GM18858 (cell line): ENCODE data around the gene SYNDIG1.

Source experiments
- ATAC-seq: cut with Tn5 transposase; IDR thresholded peaks from one replicate; pipeline ENCODE4 v1.9.1; 2021; ENCODE audit not compliant: unreplicated experiment

Gene SYNDIG1

DNA sequence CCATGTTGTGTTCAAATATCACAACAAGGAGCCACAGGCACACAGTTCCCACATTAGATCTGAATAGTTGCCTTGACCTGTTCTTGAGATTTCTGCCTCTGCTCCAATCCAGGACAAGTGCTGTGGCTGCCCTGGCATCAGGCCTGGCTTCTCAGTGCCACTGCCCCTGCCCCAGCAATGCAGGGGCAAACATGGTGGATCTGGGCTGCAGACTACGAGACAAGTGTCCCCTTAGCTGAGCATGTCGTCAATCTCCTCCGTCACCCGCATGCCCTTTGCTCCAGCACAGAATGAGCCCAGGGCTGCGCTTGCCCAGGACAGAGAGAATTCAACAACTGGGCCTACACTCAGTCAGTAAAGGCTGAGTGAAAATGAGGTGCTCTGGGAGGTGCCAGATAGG is 201.6 kb downstream of the SYNDIG1 start:
- ATAC-seq, result no peak

DNA sequence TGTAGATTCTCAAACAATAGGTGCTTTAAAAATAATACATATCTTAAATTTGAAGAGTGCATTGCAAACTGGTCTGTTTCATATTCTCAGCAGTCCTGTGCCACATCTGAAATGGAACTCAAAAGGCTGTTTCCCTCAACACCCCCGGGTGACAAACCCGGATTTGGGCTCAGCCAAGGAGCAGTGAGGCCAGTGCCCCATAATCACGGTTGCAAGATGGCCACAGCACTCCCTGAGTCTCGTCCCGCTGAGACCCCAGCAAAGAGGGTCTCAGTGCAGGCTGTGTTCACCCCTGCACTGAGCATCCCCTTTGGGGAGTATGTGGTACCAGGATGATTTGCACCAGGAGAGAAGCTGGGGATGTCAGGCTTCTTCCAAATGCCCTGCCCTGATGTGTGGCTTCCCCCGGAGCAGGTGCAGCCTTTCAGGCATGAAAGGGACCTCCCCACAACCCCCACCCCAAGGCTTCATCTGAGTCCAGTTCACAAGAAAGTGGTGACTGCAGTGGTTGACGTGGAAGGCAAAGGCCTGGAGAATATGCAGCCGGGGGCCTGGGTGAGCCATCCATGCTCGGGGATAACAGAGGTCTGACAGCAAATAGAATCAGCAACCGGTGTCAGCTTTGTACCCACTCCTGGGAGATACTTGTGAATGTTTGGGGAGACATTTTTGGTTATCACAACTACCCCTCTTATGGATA is 202.9 kb downstream of the SYNDIG1 start:
- no peak for ATAC-seq

DNA sequence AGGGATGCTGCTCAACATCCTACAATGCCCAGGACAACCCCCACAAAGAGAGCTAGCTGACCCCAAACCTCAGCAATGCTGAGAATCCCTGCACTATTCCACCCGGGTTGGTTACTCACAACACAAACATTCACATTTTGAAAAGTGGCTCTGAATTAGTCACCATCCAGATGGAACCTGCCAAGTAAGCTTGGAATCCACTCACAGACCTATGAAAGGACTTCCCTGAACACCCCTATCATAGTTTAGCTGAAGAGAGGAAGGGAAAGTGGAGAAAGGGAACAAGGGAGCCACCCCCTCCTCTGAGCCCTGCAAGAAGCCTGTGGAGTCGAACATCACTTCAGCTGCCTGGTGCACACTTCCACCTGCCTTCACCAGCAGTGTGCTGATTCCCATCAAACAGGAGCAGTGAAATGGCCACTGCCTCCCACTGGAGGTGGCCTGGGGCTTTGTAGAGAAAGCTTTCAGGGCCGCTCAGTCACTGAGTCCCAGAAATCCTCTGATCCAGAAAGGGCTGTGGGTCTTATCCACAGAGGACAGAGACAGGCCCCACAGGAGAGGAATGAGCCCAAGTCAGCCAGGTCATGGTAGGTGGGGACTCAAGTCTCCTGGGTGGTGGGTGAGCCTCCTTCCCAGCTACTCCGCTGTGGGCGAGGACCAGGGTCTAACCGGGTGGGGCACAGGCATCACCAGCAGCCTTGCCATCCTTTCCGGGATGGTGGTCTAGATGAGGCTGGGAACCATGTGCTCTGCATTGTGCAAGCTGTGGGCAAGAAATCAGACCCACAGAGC is 203.7 kb downstream of the SYNDIG1 start:
- no peak for ATAC-seq

DNA sequence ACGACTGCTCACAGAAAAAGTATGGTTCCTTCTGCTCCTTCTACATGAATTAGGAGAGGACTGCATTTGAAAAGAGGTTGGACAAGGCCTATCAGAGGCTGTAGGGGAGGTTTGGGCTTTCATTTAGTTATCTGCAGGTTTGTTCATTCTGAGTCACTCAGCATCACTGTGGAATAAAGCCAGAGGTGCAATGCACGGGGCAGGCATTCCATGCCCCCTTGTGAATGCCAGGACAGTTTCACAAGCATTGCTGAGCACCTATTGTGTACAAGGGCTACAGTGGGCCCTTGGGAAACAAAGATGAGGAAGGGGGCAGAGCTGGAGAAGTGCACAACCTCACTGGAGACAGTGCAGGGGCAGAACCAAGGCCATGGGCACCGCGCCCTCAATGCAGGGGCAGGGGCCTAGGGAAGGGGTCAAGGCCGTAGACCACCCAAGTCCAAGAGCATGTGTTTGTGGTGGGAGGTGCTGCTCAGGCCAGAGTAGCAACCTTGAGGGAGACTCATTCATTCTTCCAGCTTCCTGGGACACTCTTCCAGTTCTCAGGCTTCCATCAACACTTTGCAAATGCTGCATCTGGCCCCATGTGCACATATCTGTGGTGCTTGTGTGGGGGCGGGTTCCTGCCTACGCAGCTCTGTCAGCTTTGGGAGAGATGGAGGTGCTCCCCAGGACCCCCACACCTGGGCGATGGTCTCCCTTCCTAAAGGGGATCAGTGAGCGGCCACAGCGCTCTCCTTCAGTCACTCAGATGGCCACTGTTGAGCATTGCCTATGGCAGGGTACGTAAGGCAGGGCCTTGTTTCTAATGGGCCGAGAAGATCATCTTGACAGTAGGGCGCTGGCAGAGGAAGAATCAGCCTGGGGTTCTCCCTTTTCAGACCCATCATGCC is 204.5 kb downstream of the SYNDIG1 start:
- ATAC-seq, result no peak

DNA sequence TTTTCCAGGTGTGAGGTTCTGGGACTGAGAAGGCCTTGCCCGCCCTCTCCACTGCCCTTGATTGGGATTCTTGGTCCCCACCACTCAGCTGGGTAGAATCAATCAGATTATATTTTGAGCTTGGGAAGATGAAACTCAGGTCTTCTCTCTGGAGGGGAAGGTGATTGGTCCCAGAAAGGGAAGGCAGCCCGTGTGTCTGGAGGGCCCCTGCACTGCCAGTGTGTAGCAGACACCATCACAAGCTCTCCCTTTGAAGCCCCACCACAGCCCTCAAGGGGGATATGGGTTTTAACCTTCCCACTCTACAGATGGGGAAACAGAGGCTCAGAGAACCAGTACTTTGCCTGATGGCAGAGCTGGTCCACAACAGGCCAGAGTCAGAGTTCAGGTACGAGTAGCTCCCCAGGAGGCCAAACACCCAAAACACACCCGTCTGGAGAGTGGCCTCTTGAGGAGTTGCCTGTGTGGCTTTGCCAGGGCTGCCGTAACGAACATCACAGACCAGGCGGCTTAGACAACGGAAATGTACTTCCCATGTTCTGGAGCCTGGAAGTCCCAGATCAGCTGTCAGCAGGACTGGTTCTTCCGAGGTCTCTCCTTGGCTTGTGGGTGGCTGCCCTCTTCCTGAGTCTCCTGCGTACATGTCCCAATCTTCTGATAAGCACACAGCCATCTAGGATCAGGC is 205.6 kb downstream of the SYNDIG1 start:
- ATAC-seq, result no peak

DNA sequence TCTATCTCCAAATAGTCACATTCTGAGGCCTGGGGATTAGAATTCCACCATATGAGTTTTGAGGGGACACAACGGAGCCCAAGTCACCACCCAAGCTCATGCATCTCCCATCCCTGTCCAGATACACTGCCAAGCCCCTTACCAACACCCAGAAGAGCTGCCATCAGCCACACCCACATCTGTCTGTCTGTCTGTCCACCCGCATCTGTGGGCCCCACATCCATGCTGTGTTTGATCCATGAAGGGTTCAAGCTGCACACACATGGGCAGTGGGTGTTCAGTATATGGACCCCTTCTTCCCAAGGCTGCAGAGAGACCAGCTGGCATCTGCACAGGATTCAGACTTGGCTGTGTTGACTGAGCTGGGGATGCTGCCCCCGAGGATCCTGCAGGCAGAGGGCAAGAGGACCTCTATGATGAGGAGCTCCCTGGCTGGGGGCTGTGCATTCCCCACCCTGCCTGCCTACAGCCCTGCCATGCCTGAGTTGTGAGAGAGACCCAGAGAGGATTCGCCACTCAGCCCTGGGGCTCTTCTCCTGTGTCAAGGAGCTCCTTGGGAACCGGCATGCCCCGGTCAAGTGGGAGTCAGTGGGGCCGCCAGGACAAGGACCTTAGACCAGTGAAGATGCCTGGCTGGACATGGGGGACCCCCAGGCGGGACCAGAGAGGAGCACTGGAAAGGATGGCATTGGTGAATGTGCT is 206.4 kb downstream of the SYNDIG1 start:
- no peak for ATAC-seq

DNA sequence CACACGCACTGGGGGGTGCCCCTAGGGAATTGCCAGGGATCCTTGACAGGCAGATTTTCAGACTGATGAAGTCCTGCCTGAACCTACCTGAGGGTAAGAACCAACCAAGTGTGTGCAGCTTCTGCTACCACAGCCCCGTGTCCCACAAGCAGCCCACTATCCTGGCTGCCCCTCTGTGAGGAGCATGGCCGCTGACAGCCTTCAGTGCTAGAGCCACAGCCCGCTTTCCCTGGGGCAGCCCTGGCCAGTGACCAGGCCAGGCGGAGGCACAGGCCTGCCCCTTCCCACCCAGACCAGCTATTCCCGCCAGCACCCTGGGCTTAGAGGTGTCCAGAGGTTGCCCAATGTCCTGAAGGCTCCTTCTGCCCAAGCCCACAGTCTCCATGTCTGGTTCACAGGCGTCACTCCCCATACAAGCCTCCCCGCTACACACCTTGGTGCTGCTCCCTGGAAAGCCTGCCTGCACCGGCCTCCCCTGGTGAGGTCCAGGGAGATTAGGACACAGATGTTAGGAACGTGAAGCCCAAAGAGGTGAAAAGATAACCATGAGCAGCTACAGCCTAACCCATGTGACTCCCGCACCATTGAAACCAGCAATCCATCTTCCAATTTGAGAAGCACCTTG is 207.0 kb downstream of the SYNDIG1 start:
- ATAC-seq, result no peak

DNA sequence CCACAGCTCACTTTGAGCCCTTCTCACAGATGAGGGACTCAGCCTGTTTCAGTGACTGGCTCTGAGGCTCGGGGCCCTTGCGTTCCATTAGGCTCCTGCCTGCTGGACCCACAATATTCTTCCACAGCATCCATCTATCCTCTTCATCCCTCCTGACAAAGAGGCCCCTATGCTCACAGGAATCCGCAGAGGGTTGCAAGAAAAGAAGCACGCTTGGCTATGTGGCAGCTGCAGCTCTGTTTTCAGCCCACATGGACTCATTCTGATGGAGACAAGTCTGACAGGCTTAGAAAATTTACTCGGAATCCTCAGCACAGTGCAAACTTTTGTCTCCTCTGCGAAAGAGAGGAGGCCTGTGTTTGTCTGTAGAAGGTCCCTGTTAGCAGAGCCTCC is 207.5 kb downstream of the SYNDIG1 start:
- no peak for ATAC-seq

DNA sequence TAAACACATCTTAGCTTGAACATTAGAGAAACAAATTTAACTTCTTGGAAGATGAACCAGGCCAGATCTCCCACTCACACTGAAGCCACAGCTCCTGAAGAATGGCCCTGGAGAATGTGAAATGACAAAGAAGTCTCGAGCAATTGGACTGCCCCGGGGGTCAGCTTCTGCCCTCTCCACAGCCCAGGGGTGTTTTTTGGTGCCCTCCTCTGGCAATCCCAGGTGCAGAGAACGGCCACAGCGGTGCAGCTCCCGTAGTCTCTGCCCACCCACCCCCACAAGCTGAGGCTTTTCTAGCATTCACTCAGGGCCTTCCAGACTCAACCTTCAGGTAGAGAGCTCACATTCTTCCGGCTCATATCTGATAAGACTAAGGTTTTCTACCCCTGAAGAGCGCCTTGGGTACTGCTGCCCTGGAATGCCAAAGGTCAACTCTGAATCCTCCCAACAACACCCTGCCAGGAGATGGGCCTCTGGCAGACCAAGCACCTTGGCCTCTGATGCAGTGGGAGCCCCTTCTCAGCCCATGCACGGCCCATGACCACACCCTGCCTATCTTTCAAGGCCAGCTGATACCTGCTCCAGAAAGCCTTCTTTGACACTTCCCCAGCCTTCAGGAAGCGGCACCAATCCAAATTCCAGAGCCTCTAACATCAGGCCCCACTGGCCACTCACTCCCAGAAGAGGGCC is 208.3 kb downstream of the SYNDIG1 start:
- ATAC-seq, result no peak

DNA sequence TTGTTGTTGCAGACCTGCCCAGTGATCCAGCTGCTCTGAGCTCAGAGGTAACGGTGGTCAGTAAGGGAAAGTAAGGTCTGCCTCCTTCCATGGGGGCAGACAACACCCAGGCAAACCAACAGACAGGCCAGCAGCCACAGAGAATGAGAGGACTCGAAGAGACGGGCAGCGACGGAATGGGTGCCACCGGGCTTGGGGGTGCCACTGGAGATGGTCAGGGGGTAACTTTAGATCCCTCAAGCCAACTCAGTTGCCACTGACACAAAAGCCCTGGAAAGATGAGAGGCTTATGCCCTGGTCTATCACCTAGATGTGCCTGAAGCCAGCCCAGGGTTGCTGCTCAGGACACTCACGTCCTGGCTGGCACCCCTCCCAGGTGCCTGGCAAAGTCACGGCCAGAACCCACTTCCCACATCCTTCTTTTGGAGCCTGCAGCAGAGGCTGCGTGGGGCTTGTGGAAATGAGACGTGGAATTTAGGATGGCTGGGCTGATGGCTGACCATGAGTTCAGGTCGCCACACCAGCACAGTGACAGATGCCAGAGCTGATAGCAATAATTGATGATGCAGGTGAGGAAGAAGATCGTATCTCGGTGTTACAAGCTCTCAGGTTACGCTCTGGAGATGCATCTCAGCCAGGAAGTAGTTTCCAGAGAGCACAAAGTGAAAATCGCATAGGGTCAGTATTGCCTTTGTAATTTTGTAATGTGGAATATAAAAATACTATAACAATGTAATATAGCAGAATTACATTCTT is 209.1 kb downstream of the SYNDIG1 start:
- ATAC-seq, result no peak

DNA sequence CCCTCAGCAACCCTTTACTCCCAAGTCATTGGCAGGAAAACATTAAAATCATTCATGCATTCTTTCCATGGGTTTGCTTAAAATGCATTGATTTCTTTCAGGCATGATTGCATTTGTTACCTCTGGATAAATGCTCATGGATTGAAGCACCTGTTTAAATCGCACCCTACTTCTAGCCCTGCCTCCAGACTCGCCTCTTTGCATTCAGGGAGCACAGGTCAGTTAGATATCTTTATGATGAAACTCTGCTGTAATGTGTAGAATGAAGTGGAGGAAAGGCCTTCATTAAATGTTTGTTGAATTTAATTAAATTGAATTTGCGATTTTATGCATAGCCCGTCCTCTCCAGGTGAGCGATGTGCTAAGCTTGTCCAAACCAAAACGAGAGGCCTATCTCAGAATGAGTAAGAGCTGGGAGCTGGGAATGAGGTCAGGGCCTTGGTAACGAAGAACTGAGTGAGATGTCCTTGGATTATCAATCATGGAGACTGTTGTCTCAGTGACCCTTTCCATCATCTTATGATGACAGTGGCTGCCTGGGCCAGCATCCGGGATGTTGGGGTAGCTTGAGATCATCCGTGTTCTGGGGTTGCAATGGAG is 210.1 kb downstream of the SYNDIG1 start:
- no peak for ATAC-seq

DNA sequence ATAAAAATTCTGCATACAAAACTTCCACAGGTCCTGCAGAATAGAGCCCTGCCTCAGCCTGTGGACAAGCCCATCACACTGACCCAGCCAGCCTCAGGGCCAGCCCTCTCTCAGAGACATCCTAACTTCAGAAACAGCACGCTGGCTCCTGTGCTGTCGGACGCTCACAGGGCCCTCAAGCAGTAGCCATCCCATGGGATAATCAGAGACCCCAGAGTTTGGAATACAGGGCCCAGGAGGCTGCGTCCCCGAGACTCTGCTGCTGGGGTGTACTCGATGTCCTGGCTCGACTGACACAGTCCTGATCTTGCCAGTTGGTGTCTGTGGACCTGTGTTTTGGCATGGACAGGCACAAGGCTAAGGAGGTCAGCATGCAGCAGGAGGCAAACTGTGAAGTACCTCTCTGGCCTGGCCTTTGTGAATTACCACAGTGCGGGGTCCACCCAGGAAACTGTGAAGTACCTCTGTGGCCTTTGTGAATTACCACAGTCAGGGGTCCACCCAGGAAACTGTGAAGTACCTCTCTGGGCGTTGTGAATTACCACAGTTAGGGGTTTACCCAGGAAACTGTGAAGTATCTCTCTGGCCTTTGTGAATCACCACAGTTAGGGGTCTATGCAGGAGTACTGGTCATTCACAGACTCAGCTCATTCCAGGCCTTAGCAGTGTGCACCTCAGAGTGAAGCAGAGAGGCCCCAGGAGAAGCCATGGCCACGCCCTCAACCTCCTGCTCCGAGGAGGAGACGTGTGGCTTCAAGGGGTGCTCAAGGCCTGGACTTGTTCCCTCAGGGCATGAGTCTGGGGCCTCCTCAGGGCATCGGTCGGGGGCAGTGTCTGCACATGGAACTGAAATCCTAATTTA is 212.4 kb downstream of the SYNDIG1 start:
- ATAC-seq, result no peak

DNA sequence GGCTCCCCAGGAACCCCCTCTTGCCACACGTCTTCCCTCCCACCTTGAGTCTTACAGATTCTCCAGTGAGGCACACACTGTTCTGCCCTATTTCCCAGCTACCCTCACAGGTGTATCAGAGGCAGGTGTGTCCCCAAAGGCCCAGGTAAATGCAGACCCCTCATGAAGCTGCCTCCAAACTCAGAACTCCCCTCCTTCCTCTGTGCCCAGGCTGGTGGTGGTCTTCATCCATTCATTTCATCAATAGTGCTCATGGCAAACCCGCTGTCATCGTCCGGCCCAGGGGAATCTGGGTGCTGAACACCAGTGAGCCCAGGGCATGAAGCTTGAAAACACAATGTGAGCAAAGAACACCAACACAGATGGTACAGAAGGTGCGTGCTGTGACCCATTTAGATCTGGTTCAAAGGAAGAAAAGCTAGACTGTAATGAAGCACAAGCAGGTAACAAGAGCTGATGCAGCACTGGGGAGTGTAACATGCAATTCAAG is 213.1 kb downstream of the SYNDIG1 start:
- no peak for ATAC-seq

DNA sequence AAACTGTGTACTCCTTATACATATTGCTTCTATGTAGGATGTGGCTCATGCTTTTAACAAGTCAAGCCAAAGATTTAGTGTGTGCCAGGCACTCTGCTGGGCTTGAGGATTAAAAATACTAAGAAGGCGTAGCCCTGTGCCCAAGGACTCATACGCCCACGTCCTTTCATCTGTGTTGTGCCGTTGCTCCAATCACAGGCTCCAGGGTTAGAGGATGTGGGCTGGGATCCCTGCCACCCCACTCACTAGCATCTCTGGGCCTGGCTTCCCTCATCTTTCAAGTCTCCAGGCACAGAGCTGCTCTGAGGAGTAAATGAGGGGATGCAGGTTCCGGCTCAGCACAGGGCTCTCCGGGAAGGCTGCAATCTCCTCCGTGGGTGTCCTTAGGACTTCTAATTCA is 214.2 kb downstream of the SYNDIG1 start:
- ATAC-seq, result no peak

DNA sequence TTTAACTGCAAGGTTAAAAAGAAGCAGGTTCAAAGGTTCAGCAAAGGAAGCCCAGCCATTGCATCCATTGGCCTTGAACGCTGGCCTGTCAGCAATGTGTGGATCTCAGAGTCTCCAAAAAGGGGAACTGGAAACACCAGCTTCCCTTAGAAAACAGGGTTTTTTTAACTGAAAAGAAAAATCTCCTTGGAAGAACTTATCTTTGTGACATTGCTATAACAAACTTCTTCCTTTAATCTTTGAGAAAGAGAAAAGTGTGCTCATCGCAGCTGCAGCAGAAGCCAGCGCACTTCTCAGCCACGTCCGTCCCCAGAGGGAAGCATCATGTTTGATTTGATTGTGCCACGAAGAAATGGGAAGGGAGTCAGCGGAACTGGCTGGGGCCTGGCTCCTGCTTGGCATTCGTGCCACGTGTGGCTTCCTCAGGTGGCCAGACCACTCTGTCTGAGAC is 215.0 kb downstream of the SYNDIG1 start:
- ATAC-seq, result no peak

DNA sequence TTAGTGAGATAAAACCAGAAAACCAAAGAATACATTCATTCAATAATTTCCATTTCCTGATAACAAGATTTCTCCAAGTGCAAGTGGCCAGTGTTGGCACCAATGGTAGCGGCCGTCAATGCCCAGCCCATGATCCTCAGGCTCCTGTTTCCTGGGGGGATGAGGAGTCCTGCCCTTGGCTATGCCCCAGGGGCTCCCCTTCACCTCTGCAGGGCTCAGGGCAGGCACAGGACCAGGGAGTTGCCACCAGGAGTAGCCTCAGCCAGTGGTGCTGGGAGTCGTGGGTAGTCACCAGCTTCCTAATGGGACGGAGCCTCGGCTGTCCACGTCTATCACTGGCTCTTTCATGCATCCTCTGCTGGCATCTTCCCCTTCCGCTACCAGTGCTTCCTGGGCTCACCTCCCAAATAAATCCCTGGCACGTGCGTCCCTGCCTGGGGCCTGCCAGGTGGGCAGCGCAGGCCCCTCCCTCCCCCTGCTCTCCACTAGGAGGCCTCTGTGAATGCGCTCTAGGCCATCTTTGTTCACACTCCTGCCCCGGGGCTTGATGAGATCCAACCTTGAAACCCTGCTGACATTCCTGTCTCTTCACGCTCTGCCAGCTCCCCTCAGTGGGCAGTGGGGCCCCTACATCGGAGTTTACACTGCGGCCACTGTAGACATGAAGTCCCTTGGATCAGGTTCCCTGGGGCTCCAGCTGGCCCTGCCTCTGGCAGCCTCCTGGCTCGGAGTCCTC is 215.7 kb downstream of the SYNDIG1 start:
- no peak for ATAC-seq
